ENCODE data around the gene SCN4B. TPM values are rescaled to one million over a fixed set of nuclear protein-coding genes. Genes with fewer than 3 reads are reported as not detected.

SCN4B gene
- total and polyA plus RNA-seq, 2 donors (not counting 1 experiment from before 2014, with no cell fraction given): 1.5 to 10.4 TPM

- TF ChIP-seq CTCF (conservative IDR thresholded peaks at IDR 0.05 in 1 of 2, IDR thresholded peaks at IDR 0.05 in 1 of 2; ENCODE audit: low read depth in 1 of 2, low read length in 2 of 2) (no peak), EZH2 (IDR thresholded peaks at IDR 0.05; ENCODE audit: low read length, missing control alignments) (no peak)
- DNase-seq (ENCODE audit: low read depth in 2 of 2): no peak
- H3K27me3 ChIP-seq (ENCODE audit: control insufficient read depth, insufficient read depth, low read length): no peaks in the 10 kb centered on the region
These were observed 15.3 kb upstream of the SCN4B start for GRCh38 chr11:118167906-118168305.

GRCh38 chr11:118167253-118167652, 14.6 kb upstream of the SCN4B start:
- Histone ChIP-seq H3K36me3 (ENCODE audit: control insufficient read depth, insufficient read depth, low read length) (no peaks in the 10 kb centered on the region), H3K4me1 (ENCODE audit: control insufficient read depth, extremely low read depth, insufficient read depth, low read length) (no peaks in the 10 kb centered on the region), H3K27me3 (ENCODE audit: control insufficient read depth, insufficient read depth, low read length) (no peaks in the 10 kb centered on the region), H3K9me3 (ENCODE audit: control insufficient read depth, insufficient read depth, low read depth, low read length) (no peaks in the 10 kb centered on the region), H3K4me3 (replicated peaks in 1 of 4; ENCODE audit: control extremely low read depth in 1 of 4, insufficient read depth in 1 of 4, low read depth in 3 of 4, low read length in 4 of 4) (no peak overlapping the region), H3K9ac (ENCODE audit: insufficient read depth, low read length) (no peak overlapping the region), H3K4me2 (ENCODE audit: extremely low read depth, insufficient read depth, low read length) (no peak overlapping the region), H2AFZ (ENCODE audit: low read length) (no peak overlapping the region), H3K79me2 (ENCODE audit: control insufficient read depth, insufficient read depth, low read length) (no peaks in the 10 kb centered on the region), H4K20me1 (ENCODE audit: control insufficient read depth, extremely low read depth, insufficient read depth, low read length) (no peaks in the 10 kb centered on the region), H3K27ac (ENCODE audit: insufficient read depth, low read length) (no peak overlapping the region)
- DNase-seq (ENCODE audit: low read depth in 2 of 2): no peak
- TF ChIP-seq EZH2 (IDR thresholded peaks at IDR 0.05; ENCODE audit: low read length, missing control alignments): no peak
- no peak for TF ChIP-seq CTCF (conservative IDR thresholded peaks at IDR 0.05 in 1 of 2, IDR thresholded peaks at IDR 0.05 in 1 of 2; ENCODE audit: low read depth in 1 of 2, low read length in 2 of 2)

More at GRCh38 chr11:118167906-118168305, 15.3 kb upstream of the SCN4B start:
- Histone ChIP-seq H3K36me3 (ENCODE audit: control insufficient read depth, insufficient read depth, low read length) (no peaks in the 10 kb centered on the region), H3K4me1 (ENCODE audit: control insufficient read depth, extremely low read depth, insufficient read depth, low read length) (no peaks in the 10 kb centered on the region), H3K4me3 (replicated peaks in 1 of 4; ENCODE audit: control extremely low read depth in 1 of 4, insufficient read depth in 1 of 4, low read depth in 3 of 4, low read length in 4 of 4) (no peak overlapping the region), H2AFZ (ENCODE audit: low read length) (no peak overlapping the region), H3K4me2 (ENCODE audit: extremely low read depth, insufficient read depth, low read length) (no peak overlapping the region), H3K27ac (ENCODE audit: insufficient read depth, low read length) (no peak overlapping the region), H3K9me3 (ENCODE audit: control insufficient read depth, insufficient read depth, low read depth, low read length) (no peaks in the 10 kb centered on the region), H3K9ac (ENCODE audit: insufficient read depth, low read length) (no peak overlapping the region), H4K20me1 (ENCODE audit: control insufficient read depth, extremely low read depth, insufficient read depth, low read length) (no peaks in the 10 kb centered on the region), H3K79me2 (ENCODE audit: control insufficient read depth, insufficient read depth, low read length) (no peaks in the 10 kb centered on the region)

GRCh38 chr11:118166641-118167040, 14.0 kb upstream of the SCN4B start:
- Histone ChIP-seq H2AFZ (ENCODE audit: low read length) (no peak overlapping the region), H3K4me3 (replicated peaks in 1 of 4; ENCODE audit: control extremely low read depth in 1 of 4, insufficient read depth in 1 of 4, low read depth in 3 of 4, low read length in 4 of 4) (no peak overlapping the region), H3K4me2 (ENCODE audit: extremely low read depth, insufficient read depth, low read length) (no peak overlapping the region), H3K27ac (ENCODE audit: insufficient read depth, low read length) (no peak overlapping the region), H3K79me2 (ENCODE audit: control insufficient read depth, insufficient read depth, low read length) (no peaks in the 10 kb centered on the region), H3K4me1 (ENCODE audit: control insufficient read depth, extremely low read depth, insufficient read depth, low read length) (no peaks in the 10 kb centered on the region), H3K9me3 (ENCODE audit: control insufficient read depth, insufficient read depth, low read depth, low read length) (no peaks in the 10 kb centered on the region), H4K20me1 (ENCODE audit: control insufficient read depth, extremely low read depth, insufficient read depth, low read length) (no peaks in the 10 kb centered on the region), H3K9ac (ENCODE audit: insufficient read depth, low read length) (no peak overlapping the region), H3K27me3 (ENCODE audit: control insufficient read depth, insufficient read depth, low read length) (no peaks in the 10 kb centered on the region), H3K36me3 (ENCODE audit: control insufficient read depth, insufficient read depth, low read length) (no peaks in the 10 kb centered on the region)
- TF ChIP-seq EZH2 (IDR thresholded peaks at IDR 0.05; ENCODE audit: low read length, missing control alignments): no peak
- TF ChIP-seq CTCF (conservative IDR thresholded peaks at IDR 0.05 in 1 of 2, IDR thresholded peaks at IDR 0.05 in 1 of 2; ENCODE audit: low read depth in 1 of 2, low read length in 2 of 2): no peak
- no peak for DNase-seq (ENCODE audit: low read depth in 2 of 2)

Measured in fibroblast of lung (primary cell).